ENCODE results near the gene C6orf15. TPM values are rescaled to one million over a fixed set of nuclear protein-coding genes. Genes with fewer than 3 reads are reported as not detected.

Gene C6orf15
- total RNA-seq, 1 donor from 2014 or later = not detected

GRCh38 chr6:31145386-31145785 is 33.0 kb upstream of the C6orf15 start:
- DNase-seq (ENCODE audit: low spot score, unreplicated experiment) = no peak
- H3K27me3 Mint-ChIP-seq = no peaks in the 10 kb centered on the region
- no peak overlapping the region for H3K4me3 Mint-ChIP-seq (ENCODE audit: low read depth)
- TF ChIP-seq CTCF (IDR thresholded peaks at IDR 0.05; ENCODE audit: unreplicated experiment) = no peak
- no peaks in the 10 kb centered on the region for H3K4me1 Mint-ChIP-seq (ENCODE audit: low read depth)
- no peak overlapping the region for H3K27ac Mint-ChIP-seq
- peaks cover 6% of the 10 kb centered on the region for H3K36me3 Mint-ChIP-seq (ENCODE audit: insufficient read depth)
- H3K9me3 Mint-ChIP-seq (ENCODE audit: low read depth) = no peaks in the 10 kb centered on the region

GRCh38 chr6:31144970-31145340 is 32.6 kb upstream of the C6orf15 start:
- no peaks in the 10 kb centered on the region for H3K9me3 Mint-ChIP-seq (ENCODE audit: low read depth)
- no peaks in the 10 kb centered on the region for H3K4me1 Mint-ChIP-seq (ENCODE audit: low read depth)
- TF ChIP-seq CTCF (IDR thresholded peaks at IDR 0.05; ENCODE audit: unreplicated experiment) = no peak
- peaks cover 2% of the 10 kb centered on the region for H3K27me3 Mint-ChIP-seq
- no peak overlapping the region for H3K27ac Mint-ChIP-seq
- H3K4me3 Mint-ChIP-seq (ENCODE audit: low read depth) = no peak overlapping the region
- peaks cover 6% of the 10 kb centered on the region for H3K36me3 Mint-ChIP-seq (ENCODE audit: insufficient read depth)
- no peak for DNase-seq (ENCODE audit: low spot score, unreplicated experiment)

- H3K4me3 Mint-ChIP-seq (ENCODE audit: low read depth) = no peak overlapping the region
These were observed 32.1 kb upstream of the C6orf15 start for GRCh38 chr6:31144296-31144969.

GRCh38 chr6:31143148-31143547 is 30.8 kb upstream of the C6orf15 start:
- H3K27ac Mint-ChIP-seq = no peak overlapping the region
- no peaks in the 10 kb centered on the region for H3K4me1 Mint-ChIP-seq (ENCODE audit: low read depth)

More at GRCh38 chr6:31144296-31144969, 32.1 kb upstream of the C6orf15 start:
- Mint-ChIP-seq H3K27ac (no peak overlapping the region), H3K36me3 (ENCODE audit: insufficient read depth) (peaks cover 4% of the 10 kb centered on the region), H3K4me1 (ENCODE audit: low read depth) (no peaks in the 10 kb centered on the region), H3K27me3 (peaks cover 7% of the 10 kb centered on the region), H3K9me3 (ENCODE audit: low read depth) (no peaks in the 10 kb centered on the region)
- no peak for TF ChIP-seq CTCF (IDR thresholded peaks at IDR 0.05; ENCODE audit: unreplicated experiment)
- no peak for DNase-seq (ENCODE audit: low spot score, unreplicated experiment)

GRCh38 chr6:31142361-31142761 is 30.0 kb upstream of the C6orf15 start:
- H3K4me3 Mint-ChIP-seq (ENCODE audit: low read depth) = no peak overlapping the region
- H3K4me1 Mint-ChIP-seq (ENCODE audit: low read depth) = peaks cover 3% of the 10 kb centered on the region
- H3K9me3 Mint-ChIP-seq (ENCODE audit: low read depth) = no peaks in the 10 kb centered on the region
- peaks cover 16% of the 10 kb centered on the region for H3K27me3 Mint-ChIP-seq
- H3K36me3 Mint-ChIP-seq (ENCODE audit: insufficient read depth) = peaks cover 4% of the 10 kb centered on the region
- H3K27ac Mint-ChIP-seq = no peak overlapping the region
- no peak for TF ChIP-seq CTCF (IDR thresholded peaks at IDR 0.05; ENCODE audit: unreplicated experiment)
- no peak for DNase-seq (ENCODE audit: low spot score, unreplicated experiment)

More at GRCh38 chr6:31143148-31143547, 30.8 kb upstream of the C6orf15 start:
- Mint-ChIP-seq H3K36me3 (ENCODE audit: insufficient read depth) (peaks cover 4% of the 10 kb centered on the region), H3K9me3 (ENCODE audit: low read depth) (no peaks in the 10 kb centered on the region), H3K4me3 (ENCODE audit: low read depth) (no peak overlapping the region), H3K27me3 (peaks cover 12% of the 10 kb centered on the region)
- DNase-seq (ENCODE audit: low spot score, unreplicated experiment) = no peak
- TF ChIP-seq CTCF (IDR thresholded peaks at IDR 0.05; ENCODE audit: unreplicated experiment) = no peak

Measured in progenitor cell of endocrine pancreas (in vitro differentiated cells).